Measurements from ENCODE around the gene LPCAT2.
"Not testable (repeated sequence)": the region's sequence is repeated elsewhere in the genome, so short reads cannot be mapped to it uniquely, and the experiment has no call there.

The LPCAT2 gene

GRCh38 chr16:55605754-55606336 lies 97.0 kb downstream of the LPCAT2 start:
- no peak for DNase-seq (ENCODE audit: low read depth)

- no peak for DNase-seq (ENCODE audit: low read depth)
Observed at GRCh38 chr16:55613613-55614335, 104.9 kb downstream of the LPCAT2 start.

- no peak for DNase-seq (ENCODE audit: low read depth)
Observed at GRCh38 chr16:55615071-55615470, 106.2 kb downstream of the LPCAT2 start.

- DNase-seq (ENCODE audit: low read depth): not testable (repeated sequence)
Observed at GRCh38 chr16:55615670-55616069, 106.8 kb downstream of the LPCAT2 start.

GRCh38 chr16:55621771-55622170 lies 112.9 kb downstream of the LPCAT2 start:
- DNase-seq (ENCODE audit: low read depth): no peak

GRCh38 chr16:55622272-55622671 lies 113.4 kb downstream of the LPCAT2 start:
- DNase-seq (ENCODE audit: low read depth): no peak

- no peak for DNase-seq (ENCODE audit: low read depth)
Observed at GRCh38 chr16:55622930-55623561, 114.2 kb downstream of the LPCAT2 start.

- no peak for DNase-seq (ENCODE audit: low read depth)
Observed at GRCh38 chr16:55623640-55624039, 114.8 kb downstream of the LPCAT2 start.

GRCh38 chr16:55624696-55625095 lies 115.8 kb downstream of the LPCAT2 start:
- no peak for DNase-seq (ENCODE audit: low read depth)

- no peak for DNase-seq (ENCODE audit: low read depth)
Observed at GRCh38 chr16:55625843-55626242, 117.0 kb downstream of the LPCAT2 start.

GRCh38 chr16:55628306-55628968 lies 119.6 kb downstream of the LPCAT2 start:
- DNase-seq (ENCODE audit: low read depth): no peak

- DNase-seq (ENCODE audit: low read depth): no peak
Observed at GRCh38 chr16:55630774-55631173, 121.9 kb downstream of the LPCAT2 start.

- DNase-seq (ENCODE audit: low read depth): no peak
Observed at GRCh38 chr16:55632259-55632658, 123.4 kb downstream of the LPCAT2 start.

- DNase-seq (ENCODE audit: low read depth): no peak
Observed at GRCh38 chr16:55634193-55634592, 125.3 kb downstream of the LPCAT2 start.

All from stimulated activated CD8-positive, alpha-beta memory T cell treated with anti-CD3 and anti-CD28 coated beads, Interleukin-4, amount 100 ng/mL, for 24 hours (primary cell).